ENCODE results near the gene GJD3. TPM values are rescaled to one million over a fixed set of nuclear protein-coding genes. Genes with fewer than 3 reads are reported as not detected.

The GJD3 gene
- total and polyA plus RNA-seq, 2 of the 4 experiments (the other 2 are of a cell fraction) = 0.10 TPM; not detected in 1

GRCh38 chr17:40404003-40404402, 39.5 kb upstream of the GJD3 start:
- Histone ChIP-seq H3K4me2 (ENCODE audit: low read depth, low read length) (no peak overlapping the region), H3K79me1 (ENCODE audit: low read depth in 1 of 2, low read length in 2 of 2) (peaks cover 23 to 29% of the 10 kb centered on the region in 2 experiments), H2AK5ac (ENCODE audit: low read depth, low read length) (no peak overlapping the region), H2BK5ac (ENCODE audit: low read depth, low read length, poor library complexity, severe bottlenecking) (no peak overlapping the region), H3K27me3 (ENCODE audit: control insufficient read depth, insufficient read depth, low read length) (no peaks in the 10 kb centered on the region), H3K36me3 (ENCODE audit: control insufficient read depth, insufficient read depth, low read length) (peaks cover 4% of the 10 kb centered on the region; the same call in 1 of the 2 replicates), H2BK15ac (ENCODE audit: low read depth, low read length) (no peak overlapping the region), H2AK9ac (replicated peaks; ENCODE audit: low read depth, low read length, poor library complexity) (no peak overlapping the region), H3K23ac (ENCODE audit: low read depth, low read length) (0 out of 2 replicates have a peak overlapping the region, but pooled peaks have one; percentile 12), H2BK120ac (ENCODE audit: low read depth, low read length) (no peak overlapping the region), H4K5ac (ENCODE audit: low read depth, low read length) (peak overlapping the region; percentile 7; the same call in 1 of the 2 replicates), H2AFZ (replicated peaks; ENCODE audit: low read length, poor library complexity) (no peak overlapping the region), H3K4me1 (ENCODE audit: control insufficient read depth, insufficient read depth, low read length) (no peaks in the 10 kb centered on the region), H3K4me3 (ENCODE audit: insufficient read depth, low read depth, low read length) (no peak overlapping the region), H2BK20ac (ENCODE audit: low read depth, low read length) (no peak overlapping the region), H4K20me1 (ENCODE audit: insufficient read depth, low read length) (no peaks in the 10 kb centered on the region), H4K91ac (ENCODE audit: insufficient read depth, low read depth, low read length) (no peak overlapping the region), H3K4ac (ENCODE audit: low read depth, low read length) (no peak overlapping the region), H3K18ac (ENCODE audit: low read depth, low read length) (no peak overlapping the region), H3K9me3 (ENCODE audit: control insufficient read depth, insufficient read depth, low read length) (no peaks in the 10 kb centered on the region), H3K9me1 (ENCODE audit: insufficient read depth, low read length) (no peaks in the 10 kb centered on the region), H3K14ac (replicated peaks; ENCODE audit: low read depth, low read length) (no peak overlapping the region), H3K9ac (ENCODE audit: low read depth, low read length) (no peak overlapping the region), H3K56ac (ENCODE audit: extremely low read depth, insufficient read depth, low read length) (no peak overlapping the region), H4K8ac (ENCODE audit: low read depth in 2 of 2, low read length in 2 of 2) (peak overlapping the region in 1 of 2 experiments; percentile 42; a peak in 1 of 4 replicates), H3K27ac (ENCODE audit: insufficient read depth, low read length) (no peak overlapping the region)
- ATAC-seq (ENCODE audit: low read depth) = no peak
- no TSS peak for BruUV-seq (replicated peaks)
- WGBS, 2 experiments (ENCODE audit: extremely low coverage in 2 of 2, insufficient read length in 1 of 2) = 83% methylated on average over 2 of the region's 3 CpGs; no CpG with 5 or more reads in 1 of the 2 experiments
- CTCF ChIA-PET = no interaction called here
- TF ChIP-seq RFX5 (IDR thresholded peaks at IDR 0.05; ENCODE audit: low read depth, low read length) (no peak), CEBPB (IDR thresholded peaks at IDR 0.05; ENCODE audit: low read depth, low read length) (no peak), MAFK (IDR thresholded peaks at IDR 0.05; ENCODE audit: low read depth, low read length) (no peak), BHLHE40 (IDR thresholded peaks at IDR 0.05; ENCODE audit: low read depth, low read length) (no peak), MXI1 (IDR thresholded peaks at IDR 0.05; ENCODE audit: borderline replicate concordance, low read depth, low read length) (no peak), RAD21 (IDR thresholded peaks at IDR 0.05; ENCODE audit: low read length) (no peak)
- no peak for DNase-seq
- dilution Hi-C loops (cut with HindIII; ENCODE audit: low sequenced_read_pairs, unreplicated experiment) (no loop called here), intact Hi-C loops (cut with micrococcal nuclease) (no loop called here), in situ Hi-C loops (cut with MboI; ENCODE audit: low sequenced_read_pairs) (no loop called here)
- POLR2A ChIA-PET (ENCODE audit: unreplicated experiment) = no interaction called here
